H54 (cell line): ENCODE measurements around the gene NEDD8.

ENCODE experiments used
- DNase-seq: peaks from one replicate; pipeline ENCODE4 v3.0.0; 2011; ENCODE audit warnings: low spot score, mixed read lengths; ENCODE audit not compliant: insufficient read length
- FAIRE-seq: peaks from 3 replicates; lab custom pipeline; 2011; peaks lifted over from hg19 to GRCh38; lab: Jason Lieb, UNC
- POLR2A ChIP-seq: IDR thresholded peaks from 2 replicates; pipeline ENCODE4 v1.6.1; 2011; ENCODE audit warnings: low read depth, mild to moderate bottlenecking, low read length

NEDD8 gene

GRCh38 chr14:24232121-24232644 lies at the start of gene NEDD8:
Gene NEDD8, minus strand, starts transcription at chr14:24232367. Its CDS starts 100 bp downstream, at chr14:24232267.
- peak; percentile 44; the same call in 1 of the 2 replicates for TF ChIP-seq POLR2A
- DNase-seq = peak; percentile 30
- FAIRE-seq = no peak

GRCh38 chr14:24281636-24282035 lies 49.5 kb upstream of the NEDD8 start:
- DNase-seq (no peak), FAIRE-seq (no peak)
- no peak for TF ChIP-seq POLR2A

GRCh38 chr14:24280797-24281460 lies 48.8 kb upstream of the NEDD8 start:
- FAIRE-seq (no peak), DNase-seq (no peak)
- no peak for TF ChIP-seq POLR2A

- DNase-seq = no peak
- FAIRE-seq = no peak
- no peak for TF ChIP-seq POLR2A
Observed at GRCh38 chr14:24279301-24280186, 47.4 kb upstream of the NEDD8 start.

- FAIRE-seq (no peak), DNase-seq (no peak)
- no peak for TF ChIP-seq POLR2A
Observed at GRCh38 chr14:24278424-24278823, 46.3 kb upstream of the NEDD8 start.

GRCh38 chr14:24277606-24278321 lies 45.6 kb upstream of the NEDD8 start:
- FAIRE-seq (no peak), DNase-seq (no peak)
- no peak for TF ChIP-seq POLR2A

GRCh38 chr14:24277071-24277470 lies 44.9 kb upstream of the NEDD8 start:
- FAIRE-seq = no peak
- no peak for DNase-seq
- no peak for TF ChIP-seq POLR2A

GRCh38 chr14:24274101-24274543 lies 42.0 kb upstream of the NEDD8 start:
- no peak for FAIRE-seq
- TF ChIP-seq POLR2A = no peak
- DNase-seq = no peak

GRCh38 chr14:24273422-24273998 lies 41.3 kb upstream of the NEDD8 start:
- no peak for TF ChIP-seq POLR2A
- no peak for FAIRE-seq
- no peak for DNase-seq

- DNase-seq (no peak), FAIRE-seq (no peak)
Observed at GRCh38 chr14:24272467-24272866, 40.3 kb upstream of the NEDD8 start.

GRCh38 chr14:24271834-24272263 lies 39.7 kb upstream of the NEDD8 start:
- FAIRE-seq (no peak), DNase-seq (peak; percentile 40)
- no peak for TF ChIP-seq POLR2A

More at GRCh38 chr14:24272467-24272866, 40.3 kb upstream of the NEDD8 start:
- TF ChIP-seq POLR2A = no peak

GRCh38 chr14:24271134-24271833 lies 39.1 kb upstream of the NEDD8 start, which contains the start of gene RABGGTA:
Gene RABGGTA, minus strand, starts transcription at chr14:24271597. Its CDS starts 482 bp downstream, at chr14:24271115.
- DNase-seq (peak; percentile 75), FAIRE-seq (no peak)
- peak; percentile 62 for TF ChIP-seq POLR2A

- FAIRE-seq = no peak
- no peak for DNase-seq
- no peak for TF ChIP-seq POLR2A
Observed at GRCh38 chr14:24270537-24271133, 38.5 kb upstream of the NEDD8 start.
